H1 (cell line): Measurements from ENCODE around the gene CAPZB. TPM values are rescaled to one million over a fixed set of nuclear protein-coding genes. Genes with fewer than 3 reads are reported as not detected.

ENCODE experiments used
- ASH2L ChIP-seq: fragments of 200-600, 300-600 bp; sonication (generic); IDR thresholded peaks from one replicate; pipeline ENCODE4 v1.7.1; 2017; ENCODE audit warnings: low read length
- EP300 ChIP-seq, 2 experiments: IDR thresholded peaks; 1 replicate in 1 of 2; 2 replicates in 1 of 2; pipeline ENCODE4 v1.6.1; 2011 to 2012; ENCODE audit warnings: low read depth in 2 of 2, low read length in 2 of 2, mild to moderate bottlenecking in 2 of 2, borderline replicate concordance in 1 of 2, inconsistent platforms in 1 of 2, moderate library complexity in 1 of 2
- HDAC2 ChIP-seq, 2 experiments: fragments of 300-600 bp in 1 of 2; sonication (generic) in 1 of 2; IDR thresholded peaks; 2 replicates each; pipeline ENCODE4 v1.6.1; 2011 to 2012; ENCODE audit warnings: low read depth in 2 of 2, low read length in 2 of 2, mild to moderate bottlenecking in 2 of 2, moderate library complexity in 2 of 2, borderline replicate concordance in 1 of 2, inconsistent platforms in 1 of 2
- POU5F1 ChIP-seq: IDR thresholded peaks from 2 replicates; pipeline ENCODE4 v1.6.1; 2011; ENCODE audit warnings: low read depth, mild to moderate bottlenecking, low read length, moderate library complexity
- RAD21 ChIP-seq, 2 experiments: IDR thresholded peaks in 1 of 2; conservative IDR thresholded peaks in 1 of 2; 2 replicates each; pipeline ENCODE4 v1.6.1; 2011; ENCODE audit warnings: low read depth in 2 of 2, low read length in 2 of 2, improper control_type of control experiment in 1 of 2, inconsistent platforms in 1 of 2, mild to moderate bottlenecking in 1 of 2, moderate library complexity in 1 of 2
- polyA plus RNA-seq, 7 experiments: library from polyadenylated mRNA; depleted of rRNA in 3 of 7; stranded (reverse) in 5 of 7; unstranded in 2 of 7; fragments of >200 nt in 5 of 7; fragments of 200-250 nt in 2 of 7; gene quantifications; 1 replicate in 5 of 7; 2 replicates in 1 of 7; 4 replicates in 1 of 7; pipeline versions ENCODE4 v1.2.1 to v1.2.3, GENCODE V29; 2011 to 2013; ENCODE audit warnings: missing spikeins in 2 of 7, mixed read lengths in 2 of 7
- total RNA-seq: library from RNA; stranded (reverse); fragmentation: NEBNext Ultra II Directional; extraction: Animal tissue kit (Norgen Biotek cat#: 25700); gene quantifications from 2 replicates; pipeline ENCODE4 v1.2.1, GENCODE V29; 2021

The CAPZB gene
- total and polyA plus RNA-seq, 2 of the 8 experiments (the other 6 are each of a cell fraction or from before 2014, with no cell fraction given): 162 to 371 TPM

DNA sequence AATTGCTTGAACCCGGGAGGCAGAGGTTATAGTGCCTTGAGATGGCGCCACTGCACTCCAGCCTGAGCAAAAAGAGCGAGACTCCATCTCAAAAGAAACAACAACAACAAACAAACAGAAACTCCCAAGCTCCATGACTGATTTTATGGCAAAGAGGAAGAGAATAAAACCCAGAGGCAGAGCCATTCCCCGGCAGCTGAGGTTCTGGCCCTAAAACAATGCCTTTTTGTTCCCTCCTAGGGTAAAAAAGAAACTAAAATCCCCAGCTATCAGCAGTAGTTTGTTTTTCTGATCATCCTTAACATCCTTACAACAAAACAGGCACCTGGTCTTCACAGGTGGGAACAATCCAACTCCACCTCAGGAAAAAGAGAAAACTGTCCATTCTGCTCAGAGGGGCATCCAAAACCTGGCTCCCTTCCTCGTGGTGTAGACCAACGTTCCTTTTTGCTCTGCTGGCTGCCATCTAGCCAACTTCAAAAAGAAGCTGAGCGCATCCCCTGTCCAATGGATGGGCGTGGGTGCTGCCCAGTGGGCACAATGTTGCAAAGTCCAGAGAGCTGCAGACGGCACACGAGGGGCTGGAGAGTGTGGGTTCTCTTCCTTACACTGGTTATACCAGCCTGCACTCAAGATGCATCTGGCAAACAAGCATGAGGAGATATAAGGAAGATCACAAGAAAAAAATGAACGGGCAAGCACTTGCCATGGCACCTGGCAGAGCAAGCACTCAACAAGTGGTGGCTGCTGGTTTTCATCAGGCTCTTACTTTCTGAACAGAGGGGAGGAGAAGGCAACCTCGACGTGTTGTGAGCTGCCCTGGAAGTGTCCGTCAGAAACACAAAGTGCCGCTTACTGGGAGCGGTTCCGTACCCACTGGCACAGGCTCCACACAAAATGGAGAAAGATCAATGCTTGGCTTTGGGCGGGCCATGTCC is 118.5 kb downstream of the CAPZB start (continued):
- TF ChIP-seq EP300 (IDR thresholded peaks at IDR 0.05; ENCODE audit: borderline replicate concordance in 1 of 2, low read depth in 2 of 2, low read length in 2 of 2) (no peak), HDAC2 (IDR thresholded peaks at IDR 0.05; ENCODE audit: borderline replicate concordance in 1 of 2, low read depth in 2 of 2, low read length in 2 of 2) (no peak), ASH2L (no peak), RAD21 (IDR thresholded peaks at IDR 0.05 in 1 of 2, conservative IDR thresholded peaks at IDR 0.05 in 1 of 2; ENCODE audit: low read depth in 2 of 2, low read length in 2 of 2) (no peak), POU5F1 (no peak)
